GM12891 (cell line): ENCODE data around the gene HSD17B10.

Experiments
- POLR2A ChIP-seq: IDR thresholded peaks from 2 replicates; pipeline ENCODE4 v1.6.1; 2011; ENCODE audit warnings: low read depth, low read length, control low read depth
- POLR2AphosphoS5 ChIP-seq: IDR thresholded peaks from 2 replicates; pipeline ENCODE4 v1.6.1; 2011; ENCODE audit warnings: low read depth, low read length, control low read depth
- TAF1 ChIP-seq: IDR thresholded peaks from 2 replicates; pipeline ENCODE4 v1.6.1; 2011; ENCODE audit warnings: low read depth, low read length, control low read depth

- TF ChIP-seq POLR2A (peak; percentile 78), POLR2AphosphoS5 (peak; percentile 73), TAF1 (peak; percentile 86)
Observed at GRCh38 chrX:53433651-53434639, at the start of gene HSD17B10.
